GM19238 (cell line): Measurements from ENCODE around the gene ERCC6L.

Source experiments
- DNase-seq: peaks from one replicate; pipeline ENCODE4 v3.0.0; 2011; ENCODE audit warnings: low spot score; ENCODE audit not compliant: insufficient read length

Gene ERCC6L

DNA sequence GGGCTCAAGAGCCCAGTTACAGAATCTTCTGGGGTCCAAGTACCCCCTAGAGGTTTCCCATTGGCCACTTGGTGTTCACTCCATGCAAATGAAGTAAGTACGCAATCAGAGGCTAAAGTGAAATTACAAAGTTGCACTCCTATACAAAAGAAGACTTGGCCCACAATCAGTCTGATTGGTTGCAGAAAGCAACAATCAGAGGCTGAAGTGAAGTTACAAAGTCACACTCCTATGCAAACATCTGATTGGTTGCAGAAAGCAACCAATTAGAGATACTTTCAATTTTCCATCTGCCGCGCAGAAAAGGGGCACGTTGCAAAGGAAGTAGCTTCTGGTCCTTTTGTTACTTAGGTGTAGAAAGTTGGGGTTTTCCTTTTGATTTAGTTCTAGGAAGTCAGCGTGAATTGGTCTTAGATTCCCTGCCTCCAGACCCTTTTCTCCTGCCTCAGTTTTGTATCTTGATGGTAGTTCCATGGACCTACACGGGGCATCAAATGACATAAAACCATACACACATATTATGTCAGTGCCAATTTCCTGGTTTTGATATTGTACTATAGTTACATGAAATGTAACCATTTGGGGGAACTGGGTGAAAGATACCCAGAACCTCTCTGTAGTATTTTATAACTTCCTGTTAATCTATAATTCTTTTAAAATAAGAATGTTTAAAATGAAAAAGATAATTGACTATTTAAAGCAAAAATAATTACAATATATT is 69.7 kb downstream of the ERCC6L start:
- DNase-seq: no peak

DNA sequence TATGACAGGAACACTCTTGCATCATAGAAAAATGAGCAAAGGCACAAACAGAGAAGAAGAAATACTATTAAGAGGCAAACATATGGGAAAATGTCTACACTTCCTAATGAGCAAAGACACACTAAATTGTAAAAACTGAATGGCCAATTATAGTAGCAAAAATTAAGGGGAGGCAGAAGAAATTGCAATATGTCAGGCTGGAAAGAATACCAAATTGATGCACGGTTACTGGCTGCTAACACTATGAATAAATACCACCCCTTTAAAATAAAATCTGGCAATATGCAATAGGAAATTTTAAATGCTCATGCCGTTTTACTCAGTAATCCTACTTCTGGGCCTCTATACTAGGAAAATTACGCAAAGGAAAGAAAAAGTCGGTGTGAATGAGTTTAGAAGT is 73.3 kb downstream of the ERCC6L start:
- no peak for DNase-seq

DNA sequence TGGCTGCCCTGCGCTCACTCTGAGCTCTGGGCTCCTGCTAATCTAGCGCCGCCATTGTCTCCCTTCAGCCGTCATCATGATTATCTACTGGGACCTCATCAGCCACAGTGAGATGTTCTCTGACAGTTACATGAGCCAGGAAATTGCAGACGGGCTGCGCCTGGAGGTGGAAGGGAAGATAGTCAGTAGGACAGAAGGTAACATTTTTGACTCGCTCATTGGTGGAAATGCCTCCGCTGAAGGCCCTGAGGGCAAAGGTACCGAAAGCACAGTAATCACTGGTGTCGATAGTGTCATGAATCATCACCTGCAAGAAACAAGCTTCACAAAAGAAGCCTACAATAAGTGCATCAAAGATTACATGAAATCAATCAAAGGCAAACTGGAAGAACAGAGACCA is 79.1 kb downstream of the ERCC6L start:
- DNase-seq: no peak

DNA sequence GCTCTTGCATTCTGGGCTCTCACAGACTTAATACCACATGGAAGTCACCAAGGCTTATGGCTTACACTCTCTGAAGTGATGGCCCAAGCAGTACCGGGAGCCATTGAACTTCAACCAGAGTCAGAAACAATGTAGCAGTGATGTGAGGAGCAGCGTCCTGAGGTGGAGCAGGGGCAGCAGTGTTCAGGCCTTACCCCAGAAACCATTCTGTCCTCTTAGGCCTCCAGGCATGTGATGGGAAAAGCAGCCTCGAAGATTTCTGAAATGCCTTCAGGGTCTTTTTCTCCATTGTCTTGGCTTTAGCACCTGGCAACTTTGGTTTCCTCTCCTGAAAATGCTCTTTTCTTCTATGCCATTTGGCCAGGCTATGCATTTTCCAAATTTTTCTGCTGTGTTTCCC is 80.1 kb downstream of the ERCC6L start:
- DNase-seq: no peak
